ENCODE data around the gene RALGAPA1.
"Not testable (repeated sequence)": the region's sequence is repeated elsewhere in the genome, so short reads cannot be mapped to it uniquely, and the experiment has no call there.

The RALGAPA1 gene

DNA sequence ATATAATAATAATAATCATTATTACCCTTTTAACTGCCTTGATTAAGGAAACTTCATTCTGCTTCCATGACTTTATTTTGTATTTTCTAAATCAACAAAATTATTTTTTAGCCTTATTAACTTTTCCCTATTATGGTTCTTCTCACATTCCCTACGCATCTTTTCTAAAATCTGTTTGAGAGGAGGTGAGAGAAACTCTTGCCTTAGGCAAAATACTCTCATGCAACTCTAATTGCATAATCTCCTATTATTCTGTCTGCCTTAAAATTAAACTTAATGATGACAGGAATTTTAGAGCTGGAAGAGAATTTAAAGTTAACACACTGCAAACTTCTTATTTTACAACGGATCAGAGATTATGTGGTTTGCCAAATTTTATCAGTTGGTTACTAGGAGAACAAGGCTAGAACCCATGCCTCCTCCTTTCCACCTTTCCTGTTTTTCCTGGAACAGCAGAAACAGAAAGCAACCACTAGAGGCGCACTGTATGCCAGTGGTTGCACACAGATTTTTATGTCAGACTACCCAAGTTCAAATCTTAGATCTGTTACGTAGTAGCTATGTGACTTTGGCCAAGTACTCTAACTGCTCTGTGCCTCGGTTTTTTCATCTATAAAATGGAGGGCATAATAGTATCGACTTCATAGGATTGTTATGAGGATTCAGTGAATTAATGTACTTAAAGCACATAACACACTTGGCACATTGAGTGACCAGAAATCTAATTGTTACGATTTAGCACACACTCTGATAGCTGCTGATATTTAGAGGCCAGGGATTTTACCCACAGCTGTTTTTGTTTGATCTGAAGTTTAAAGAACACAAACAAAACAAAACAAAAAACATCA, 12.7 kb upstream of the RALGAPA1 start:
- no peak for DNase-seq (ENCODE audit: low read depth)

DNA sequence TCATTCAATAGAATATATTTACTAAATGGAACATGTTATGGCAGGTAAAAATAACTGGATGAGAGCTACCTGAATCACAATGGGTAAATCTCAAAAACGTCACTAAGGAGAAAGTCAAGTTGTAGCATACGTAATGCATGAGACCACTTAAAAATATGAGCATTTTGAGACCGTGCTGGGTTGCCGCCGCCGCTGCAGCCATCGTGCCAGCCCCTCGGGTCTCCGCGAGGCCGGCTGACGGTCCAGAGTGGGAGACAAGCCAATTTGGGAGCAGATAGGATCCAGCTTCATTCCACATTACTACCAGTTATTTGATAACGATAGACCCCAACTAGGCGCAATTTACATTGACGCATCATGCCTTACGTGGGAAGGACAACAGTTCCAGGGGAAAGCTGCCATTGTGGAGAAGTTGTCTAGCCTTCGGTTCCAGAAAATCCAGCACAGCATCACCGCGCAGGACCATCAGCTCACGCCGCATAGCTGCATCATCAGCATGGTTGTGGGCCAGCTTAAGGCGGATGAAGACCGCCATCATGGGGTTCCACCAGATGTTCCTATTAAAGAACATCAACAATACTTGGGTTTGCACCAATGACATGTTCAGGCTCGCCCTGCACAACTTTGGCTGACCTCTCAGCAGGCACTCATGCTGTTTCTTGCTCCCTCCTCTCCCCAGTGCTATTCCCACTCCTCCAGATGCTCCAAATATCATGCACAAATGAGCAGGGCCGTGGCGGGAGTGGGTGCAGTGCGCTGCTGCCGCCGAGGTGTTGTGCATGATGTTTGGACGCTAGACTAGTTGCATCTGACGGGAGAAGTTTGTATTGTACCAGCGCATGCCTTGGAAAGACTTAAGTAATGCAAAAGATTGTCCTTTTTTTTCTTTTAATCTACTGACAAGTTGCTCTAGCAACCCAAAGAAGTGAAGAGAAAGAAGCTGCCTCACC, 10.8 kb upstream of the RALGAPA1 start:
- no peak for DNase-seq (ENCODE audit: low read depth)

- DNase-seq (ENCODE audit: low read depth), result peak; percentile 18
Observed at GRCh38 chr14:35818346-35819115, 9.4 kb upstream of the RALGAPA1 start.

DNA sequence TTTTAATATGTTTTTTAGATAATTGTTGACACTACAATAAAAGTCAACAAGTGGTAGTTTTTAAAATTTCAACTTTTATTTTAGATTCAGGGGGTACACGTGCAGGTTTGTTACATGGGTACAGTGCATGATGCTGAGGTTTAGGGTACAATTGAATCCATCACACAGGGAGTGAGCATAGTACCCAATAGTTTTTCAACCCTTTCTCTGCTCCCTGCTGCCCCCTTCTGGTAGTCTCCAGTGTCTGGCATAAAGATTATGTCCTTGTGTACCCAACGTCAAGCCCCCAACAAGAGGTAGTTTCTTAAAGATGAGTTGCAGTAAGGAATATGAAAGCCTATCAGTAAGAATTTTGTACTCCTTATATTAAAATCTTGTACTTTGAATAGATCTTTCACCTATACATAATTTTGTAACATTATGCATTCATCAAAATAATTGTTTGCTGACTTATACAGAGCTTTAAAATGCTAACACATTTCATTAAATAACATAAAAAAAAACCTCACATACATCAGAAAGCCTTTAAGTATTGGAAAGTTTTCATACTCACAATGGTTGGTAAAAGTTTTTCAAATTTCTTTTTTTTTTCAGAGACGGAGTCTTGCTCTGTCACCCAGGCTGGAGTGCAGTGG, 5.4 kb upstream of the RALGAPA1 start:
- DNase-seq (ENCODE audit: low read depth), result peak; percentile 30

DNA sequence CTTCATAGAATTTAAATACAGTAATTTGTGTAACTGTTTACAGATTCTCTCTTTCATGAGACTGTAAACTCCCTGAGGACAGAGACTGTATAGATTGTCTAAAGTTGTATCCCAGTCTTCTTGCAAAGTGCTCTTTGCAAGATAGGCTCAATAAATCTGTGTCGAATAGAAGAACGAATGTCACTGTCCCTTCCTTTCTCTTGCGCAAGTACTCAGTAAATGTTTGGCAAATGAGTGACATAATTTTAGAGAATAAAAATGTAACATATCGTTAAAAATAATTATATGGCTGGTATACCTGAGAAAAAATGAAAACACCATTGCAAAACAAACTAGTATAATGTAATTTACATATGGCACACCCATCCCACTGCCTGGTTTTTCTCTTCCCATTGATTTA, 1.9 kb upstream of the RALGAPA1 start:
- DNase-seq (ENCODE audit: low read depth), result no peak

- DNase-seq (ENCODE audit: low read depth), result no peak
Observed at GRCh38 chr14:35809597-35809996, 502 bp upstream of the RALGAPA1 start.

GRCh38 chr14:35808076-35808637, 938 bp downstream of the RALGAPA1 start:
- DNase-seq (ENCODE audit: low read depth), result no peak

GRCh38 chr14:35807131-35807961, 1.7 kb downstream of the RALGAPA1 start:
- DNase-seq (ENCODE audit: low read depth), result no peak

- DNase-seq (ENCODE audit: low read depth), result no peak
Observed at GRCh38 chr14:35806006-35806907, 2.8 kb downstream of the RALGAPA1 start.

GRCh38 chr14:35797796-35798195, 11.3 kb downstream of the RALGAPA1 start:
- DNase-seq (ENCODE audit: low read depth), result no peak

- DNase-seq (ENCODE audit: low read depth), result no peak
Observed at GRCh38 chr14:35789651-35790050, 19.4 kb downstream of the RALGAPA1 start.

GRCh38 chr14:35786856-35787255, 22.2 kb downstream of the RALGAPA1 start:
- DNase-seq (ENCODE audit: low read depth), result no peak

DNA sequence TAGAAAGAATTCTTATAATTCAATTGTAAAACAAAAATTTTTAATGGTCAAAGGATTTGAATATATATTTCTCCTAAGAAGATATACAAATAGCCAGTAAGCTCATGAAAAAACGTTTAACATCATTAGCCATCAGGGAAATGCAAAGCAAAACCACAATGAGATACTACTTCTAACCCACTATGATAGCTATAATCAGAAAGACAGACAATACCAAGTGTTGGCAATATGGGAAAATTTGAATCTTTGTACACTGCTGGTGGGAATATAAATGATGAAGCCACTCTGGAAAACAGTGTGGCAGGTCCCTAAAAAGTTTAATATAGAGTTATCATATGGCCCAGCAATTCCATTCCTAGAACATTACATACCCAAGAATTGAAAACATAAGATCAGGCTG, 25.4 kb downstream of the RALGAPA1 start:
- no peak for DNase-seq (ENCODE audit: low read depth)

GRCh38 chr14:35779368-35779767, 29.7 kb downstream of the RALGAPA1 start:
- no peak for DNase-seq (ENCODE audit: low read depth)

DNA sequence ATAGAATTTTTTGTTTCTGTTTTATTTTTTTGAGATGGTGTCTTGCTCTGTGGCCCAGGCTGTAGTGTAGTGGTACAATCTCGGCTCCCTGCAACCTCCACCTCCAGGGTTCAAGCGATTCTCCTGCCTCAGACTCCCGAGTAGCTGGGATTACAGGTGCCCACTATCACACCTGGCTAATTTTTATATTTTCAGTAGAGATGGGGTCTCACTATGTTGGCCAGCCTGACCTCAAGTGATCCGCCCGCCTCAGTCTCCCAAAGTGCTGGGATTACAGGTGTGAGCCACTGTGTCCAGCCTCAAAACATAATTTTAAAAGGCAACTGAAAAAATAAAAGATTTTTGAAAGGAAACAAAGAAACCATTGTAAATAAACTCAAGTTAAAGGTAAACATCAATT, 31.5 kb downstream of the RALGAPA1 start:
- not testable (repeated sequence) for DNase-seq (ENCODE audit: low read depth)

- DNase-seq (ENCODE audit: low read depth), result no peak
Observed at GRCh38 chr14:35776823-35777222, 32.3 kb downstream of the RALGAPA1 start.

GRCh38 chr14:35776085-35776484, 33.0 kb downstream of the RALGAPA1 start:
- DNase-seq (ENCODE audit: low read depth), result not testable (repeated sequence)

GRCh38 chr14:35766700-35767082, 42.4 kb downstream of the RALGAPA1 start:
- DNase-seq (ENCODE audit: low read depth), result no peak

- no peak for DNase-seq (ENCODE audit: low read depth)
Observed at GRCh38 chr14:35766036-35766699, 42.9 kb downstream of the RALGAPA1 start.

Measured in fibroblast of the conjunctiva (primary cell).